DND-41 (cell line): ENCODE results near the gene NECAB3.

Experiments
- ATAC-seq: fragments of 200-7000 bp; cut with Tn5 transposase; 3 replicates; pipeline ENCODE4 v1.9.1; 2021; ENCODE audit warnings: low read depth; ENCODE audit not compliant: insufficient read depth
- DNase-seq: peaks from one replicate; pipeline ENCODE4 v3.0.0-alpha.2; 2020
- H2AFZ ChIP-seq: 2 replicates; pipeline ENCODE4 v1.6.0; 2012; ENCODE audit warnings: low read depth, low read length
- H3K27ac ChIP-seq: 2 replicates; pipeline ENCODE4 v1.5.1; 2012; ENCODE audit warnings: low read length, inconsistent platforms
- H3K27me3 ChIP-seq: fragments of 200-600 bp; sonication (generic); 2 replicates; pipeline ENCODE4 v1.6.0; 2012; ENCODE audit warnings: low read length, mild to moderate bottlenecking, inconsistent platforms; ENCODE audit not compliant: insufficient read depth, poor library complexity
- H3K36me3 ChIP-seq: 2 replicates; pipeline ENCODE4 v1.5.1; 2012; ENCODE audit warnings: low read length, inconsistent platforms; ENCODE audit not compliant: insufficient read depth
- H3K4me1 ChIP-seq: 2 replicates; pipeline ENCODE4 v1.5.1; 2012; ENCODE audit warnings: mild to moderate bottlenecking, low read length; ENCODE audit not compliant: insufficient read depth
- H3K4me2 ChIP-seq: 2 replicates; pipeline ENCODE4 v1.6.0; 2012; ENCODE audit warnings: mild to moderate bottlenecking, moderate library complexity, low read length, inconsistent platforms; ENCODE audit not compliant: insufficient read depth
- H3K4me3 ChIP-seq, 2 experiments: fragments of 200-600 bp in 1 of 2; shearing (Covaris generic) in 1 of 2; 2 replicates each; pipeline ENCODE4 v1.5.1; 2012 to 2016; ENCODE audit warnings: inconsistent platforms in 2 of 2, low read length in 2 of 2, mild to moderate bottlenecking in 2 of 2, low read depth in 1 of 2, moderate library complexity in 1 of 2
- H3K79me2 ChIP-seq: 2 replicates; pipeline ENCODE4 v1.6.0; 2012; ENCODE audit warnings: low read length, inconsistent platforms; ENCODE audit not compliant: insufficient read depth
- H3K9ac ChIP-seq: 2 replicates; pipeline ENCODE4 v1.6.0; 2012; ENCODE audit warnings: low read depth, mild to moderate bottlenecking, inconsistent platforms, low read length, moderate library complexity
- H3K9me3 ChIP-seq: 2 replicates; pipeline ENCODE4 v1.5.1; 2012; ENCODE audit warnings: low read length, moderate library complexity, mild to moderate bottlenecking, inconsistent platforms; ENCODE audit not compliant: insufficient read depth, severe bottlenecking
- H4K20me1 ChIP-seq: 2 replicates; pipeline ENCODE4 v1.6.0; 2012; ENCODE audit warnings: low read length; ENCODE audit not compliant: insufficient read depth
- EZH2 ChIP-seq: IDR thresholded peaks from 3 replicates; pipeline ENCODE4 v1.6.1; 2012; ENCODE audit warnings: borderline replicate concordance, low read depth, mild to moderate bottlenecking, moderate library complexity, low read length, inconsistent platforms; ENCODE audit not compliant: severe bottlenecking
- TF ChIP-seq, protein P1 (sequence below): IDR thresholded peaks from 2 replicates; pipeline ENCODE4 v1.5.1; 2012; ENCODE audit warnings: borderline replicate concordance, low read length, moderate library complexity, mild to moderate bottlenecking; ENCODE audit not compliant: poor library complexity, severe bottlenecking; ENCODE audit errors: extremely low read depth

NECAB3 gene

GRCh38 chr20:33697129-33697528 lies 22.9 kb upstream of the NECAB3 start:
- Histone ChIP-seq H3K79me2 (no peaks in the 10 kb centered on the region), H3K4me1 (no peaks in the 10 kb centered on the region), H3K27me3 (no peaks in the 10 kb centered on the region), H3K4me3 (no peak overlapping the region), H4K20me1 (no peaks in the 10 kb centered on the region), H2AFZ (no peak overlapping the region), H3K27ac (no peak overlapping the region), H3K9me3 (no peaks in the 10 kb centered on the region), H3K9ac (no peak overlapping the region), H3K36me3 (no peaks in the 10 kb centered on the region), H3K4me2 (no peak overlapping the region)
- no peak for ATAC-seq
- TF ChIP-seq, protein P1, sequence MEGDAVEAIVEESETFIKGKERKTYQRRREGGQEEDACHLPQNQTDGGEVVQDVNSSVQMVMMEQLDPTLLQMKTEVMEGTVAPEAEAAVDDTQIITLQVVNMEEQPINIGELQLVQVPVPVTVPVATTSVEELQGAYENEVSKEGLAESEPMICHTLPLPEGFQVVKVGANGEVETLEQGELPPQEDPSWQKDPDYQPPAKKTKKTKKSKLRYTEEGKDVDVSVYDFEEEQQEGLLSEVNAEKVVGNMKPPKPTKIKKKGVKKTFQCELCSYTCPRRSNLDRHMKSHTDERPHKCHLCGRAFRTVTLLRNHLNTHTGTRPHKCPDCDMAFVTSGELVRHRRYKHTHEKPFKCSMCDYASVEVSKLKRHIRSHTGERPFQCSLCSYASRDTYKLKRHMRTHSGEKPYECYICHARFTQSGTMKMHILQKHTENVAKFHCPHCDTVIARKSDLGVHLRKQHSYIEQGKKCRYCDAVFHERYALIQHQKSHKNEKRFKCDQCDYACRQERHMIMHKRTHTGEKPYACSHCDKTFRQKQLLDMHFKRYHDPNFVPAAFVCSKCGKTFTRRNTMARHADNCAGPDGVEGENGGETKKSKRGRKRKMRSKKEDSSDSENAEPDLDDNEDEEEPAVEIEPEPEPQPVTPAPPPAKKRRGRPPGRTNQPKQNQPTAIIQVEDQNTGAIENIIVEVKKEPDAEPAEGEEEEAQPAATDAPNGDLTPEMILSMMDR, result no peak
- no peak for TF ChIP-seq EZH2
- DNase-seq, result no peak

DNA sequence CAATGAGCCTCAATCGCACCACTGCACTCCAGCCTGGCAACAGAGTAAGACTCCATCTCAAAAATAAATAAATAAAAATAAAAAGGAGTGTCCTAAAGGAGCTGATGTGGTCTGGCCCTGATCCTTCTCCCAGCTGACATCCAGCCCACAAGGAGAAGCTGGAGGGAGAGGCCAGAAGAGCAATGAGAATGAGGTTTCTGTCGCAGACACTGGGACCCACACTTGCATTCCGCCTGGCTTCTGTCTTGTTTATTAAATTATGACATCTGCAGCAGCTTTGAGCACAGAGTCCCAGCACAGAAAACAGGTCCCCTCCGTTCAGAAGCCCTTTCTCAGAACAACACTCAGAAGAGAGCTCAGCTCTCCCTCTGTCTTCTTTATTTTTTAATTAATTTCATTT lies 22.2 kb upstream of the NECAB3 start:
- Histone ChIP-seq H3K36me3 (no peaks in the 10 kb centered on the region), H3K4me2 (no peak overlapping the region), H4K20me1 (no peaks in the 10 kb centered on the region), H3K4me3 (no peak overlapping the region), H3K9me3 (no peaks in the 10 kb centered on the region), H3K27ac (no peak overlapping the region), H3K9ac (no peak overlapping the region), H3K4me1 (no peaks in the 10 kb centered on the region), H3K27me3 (no peaks in the 10 kb centered on the region), H2AFZ (no peak overlapping the region), H3K79me2 (no peaks in the 10 kb centered on the region)
- DNase-seq, result no peak
- ATAC-seq, result no peak
- TF ChIP-seq, protein P1, result no peak
- TF ChIP-seq EZH2, result no peak

DNA sequence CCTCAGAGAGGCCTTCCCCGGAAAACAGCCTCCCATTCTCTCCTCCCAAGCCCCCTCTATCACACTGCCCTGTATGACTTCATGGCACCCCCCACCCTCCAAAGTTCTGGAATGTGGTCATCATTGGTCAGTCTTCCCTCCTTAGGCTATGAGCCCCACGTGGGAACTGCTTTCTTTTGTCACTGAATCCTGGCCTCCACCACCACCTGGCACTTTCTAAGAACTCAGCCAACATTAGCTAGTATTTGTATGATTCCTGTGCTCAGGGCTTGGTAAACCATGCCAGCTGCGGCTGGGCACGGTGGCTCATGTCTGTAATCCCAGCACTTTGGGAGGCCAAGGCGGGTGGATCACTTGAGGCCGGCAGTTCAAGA lies 20.4 kb upstream of the NECAB3 start:
- Histone ChIP-seq H3K27me3 (no peaks in the 10 kb centered on the region), H3K27ac (no peak overlapping the region), H3K9ac (no peak overlapping the region), H4K20me1 (no peaks in the 10 kb centered on the region), H3K4me1 (peaks cover 17% of the 10 kb centered on the region), H3K9me3 (no peaks in the 10 kb centered on the region), H3K4me2 (no peak overlapping the region), H3K79me2 (no peaks in the 10 kb centered on the region), H3K4me3 (no peak overlapping the region), H2AFZ (no peak overlapping the region), H3K36me3 (no peaks in the 10 kb centered on the region)
- TF ChIP-seq, protein P1, result no peak
- no peak for TF ChIP-seq EZH2
- ATAC-seq (no peak), DNase-seq (no peak)
